Esophagus squamous epithelium (tissue), 4 donors: Measurements from ENCODE around the gene ZNF8.

ENCODE experiments used
- CTCF ChIP-seq, 6 experiments: fragments of 450-650 bp in 4 of 6; fragments of 200-600 bp in 2 of 6; sonication (generic) in 2 of 6; IDR thresholded peaks; one replicate each; pipeline ENCODE4 v1.5.1; 2016 to 2019; ENCODE audit warnings: antibody characterized with exemption in 6 of 6, mild to moderate bottlenecking in 4 of 6, moderate library complexity in 4 of 6
- POLR2A ChIP-seq, 4 donors: fragments of 450-650 bp; IDR thresholded peaks; one replicate each; pipeline ENCODE4 v1.6.1; 2017; ENCODE audit warnings: antibody characterized with exemption in 4 of 4, mild to moderate bottlenecking in 4 of 4, moderate library complexity in 3 of 4

- no peak for TF ChIP-seq CTCF (IDR thresholded peaks at IDR 0.05)
- no peak for TF ChIP-seq POLR2A (IDR thresholded peaks at IDR 0.05)
Observed at GRCh38 chr19:58296104-58296503, 17.3 kb downstream of the ZNF8 start.
